HG03045 (cell line): Measurements from ENCODE around the gene ABI1.

Experiments used
- ATAC-seq: cut with Tn5 transposase; IDR thresholded peaks from one replicate; pipeline ENCODE4 v1.9.1; 2021; ENCODE audit warnings: mild to moderate bottlenecking, moderate library complexity; ENCODE audit not compliant: unreplicated experiment

The ABI1 gene

GRCh38 chr10:26776258-26776657 lies 84.5 kb downstream of the ABI1 start:
- no peak for ATAC-seq

GRCh38 chr10:26773633-26774032 lies 87.1 kb downstream of the ABI1 start:
- no peak for ATAC-seq

- no peak for ATAC-seq
Observed at GRCh38 chr10:26770069-26770468, 90.7 kb downstream of the ABI1 start.

- no peak for ATAC-seq
Observed at GRCh38 chr10:26765549-26765948, 95.2 kb downstream of the ABI1 start.

- no peak for ATAC-seq
Observed at GRCh38 chr10:26759008-26759407, 101.8 kb downstream of the ABI1 start.

- ATAC-seq: peak; percentile 91
Observed at GRCh38 chr10:26755443-26755903, 105.3 kb downstream of the ABI1 start.

- ATAC-seq: no peak
Observed at GRCh38 chr10:26746061-26746460, 114.7 kb downstream of the ABI1 start.

GRCh38 chr10:26743841-26744240 lies 116.9 kb downstream of the ABI1 start:
- no peak for ATAC-seq

- ATAC-seq: no peak
Observed at GRCh38 chr10:26743091-26743490, 117.7 kb downstream of the ABI1 start.

- no peak for ATAC-seq
Observed at GRCh38 chr10:26741368-26741767, 119.4 kb downstream of the ABI1 start.

GRCh38 chr10:26739071-26739631 lies 121.6 kb downstream of the ABI1 start:
- ATAC-seq: peak; percentile 32

GRCh38 chr10:26738301-26738911 lies 122.4 kb downstream of the ABI1 start:
- ATAC-seq: no peak

GRCh38 chr10:26737730-26738129 lies 123.0 kb downstream of the ABI1 start:
- ATAC-seq: peak; percentile 70

- ATAC-seq: no peak
Observed at GRCh38 chr10:26735435-26735834, 125.3 kb downstream of the ABI1 start.

- no peak for ATAC-seq
Observed at GRCh38 chr10:26733750-26734568, 126.8 kb downstream of the ABI1 start.

GRCh38 chr10:26730552-26730951 lies 130.2 kb downstream of the ABI1 start:
- ATAC-seq: no peak

- no peak for ATAC-seq
Observed at GRCh38 chr10:26729395-26729794, 131.4 kb downstream of the ABI1 start.

GRCh38 chr10:26728957-26729356 lies 131.8 kb downstream of the ABI1 start:
- ATAC-seq: no peak

- ATAC-seq: no peak
Observed at GRCh38 chr10:26727005-26727404, 133.8 kb downstream of the ABI1 start.

GRCh38 chr10:26725837-26726727 lies 134.7 kb downstream of the ABI1 start:
- ATAC-seq: no peak

- ATAC-seq: no peak
Observed at GRCh38 chr10:26723016-26723415, 137.7 kb downstream of the ABI1 start.
